ENCODE results near the gene CALY. TPM values are rescaled to one million over a fixed set of nuclear protein-coding genes. Genes with fewer than 3 reads are reported as not detected.
"Not testable (repeated sequence)": the region's sequence is repeated elsewhere in the genome, so short reads cannot be mapped to it uniquely, and the experiment has no call there.

CALY gene
- total RNA-seq, 1 experiment from 2014 or later, result not detected

- peak; percentile 69 for DNase-seq (ENCODE audit: low read depth)
Observed at GRCh38 chr10:133329491-133330202, 7.0 kb downstream of the CALY start.

- no peak for DNase-seq (ENCODE audit: low read depth)
Observed at GRCh38 chr10:133328358-133329343, 8.0 kb downstream of the CALY start.

GRCh38 chr10:133327651-133328357 is 8.9 kb downstream of the CALY start:
- DNase-seq (ENCODE audit: low read depth), result peak; percentile 75

- no peak for DNase-seq (ENCODE audit: low read depth)
Observed at GRCh38 chr10:133326745-133327650, 9.7 kb downstream of the CALY start.

GRCh38 chr10:133326223-133326551 is 10.5 kb downstream of the CALY start:
- DNase-seq (ENCODE audit: low read depth), result no peak

- DNase-seq (ENCODE audit: low read depth), result no peak
Observed at GRCh38 chr10:133325440-133326222, 11.1 kb downstream of the CALY start.

- DNase-seq (ENCODE audit: low read depth), result no peak
Observed at GRCh38 chr10:133324857-133325260, 11.8 kb downstream of the CALY start.

GRCh38 chr10:133324198-133324792 is 12.4 kb downstream of the CALY start:
- peak; percentile 58 for DNase-seq (ENCODE audit: low read depth)

- DNase-seq (ENCODE audit: low read depth), result not testable (repeated sequence)
Observed at GRCh38 chr10:133322064-133322709, 14.5 kb downstream of the CALY start.

GRCh38 chr10:133320852-133321422 is 15.8 kb downstream of the CALY start:
- not testable (repeated sequence) for DNase-seq (ENCODE audit: low read depth)

GRCh38 chr10:133318494-133319127 is 18.1 kb downstream of the CALY start:
- DNase-seq (ENCODE audit: low read depth), result no peak

- DNase-seq (ENCODE audit: low read depth), result no peak
Observed at GRCh38 chr10:133316732-133317131, 20.0 kb downstream of the CALY start.

- DNase-seq (ENCODE audit: low read depth), result no peak
Observed at GRCh38 chr10:133316266-133316665, 20.4 kb downstream of the CALY start.

GRCh38 chr10:133315847-133316246 is 20.8 kb downstream of the CALY start:
- DNase-seq (ENCODE audit: low read depth), result peak; percentile 28

GRCh38 chr10:133314911-133315310 is 21.8 kb downstream of the CALY start:
- DNase-seq (ENCODE audit: low read depth), result no peak

- DNase-seq (ENCODE audit: low read depth), result no peak
Observed at GRCh38 chr10:133313192-133313591, 23.5 kb downstream of the CALY start.

GRCh38 chr10:133312769-133313145 is 23.9 kb downstream of the CALY start:
- no peak for DNase-seq (ENCODE audit: low read depth)

GRCh38 chr10:133312016-133312768 is 24.5 kb downstream of the CALY start:
- DNase-seq (ENCODE audit: low read depth), result no peak
